Hematopoietic multipotent progenitor cell treated with erythropoietin and hydrocortisone succinate and interleukin-3 and kit ligand, for 6 days (in vitro differentiated cells): ENCODE data around the gene BTBD18.
"Not testable (repeated sequence)": the region's sequence is repeated elsewhere in the genome, so short reads cannot be mapped to it uniquely, and the experiment has no call there.

ENCODE experiments used
- DNase-seq: peaks from one replicate; pipeline ENCODE4 v3.0.0-alpha.2; 2015

BTBD18 gene

GRCh38 chr11:57728829-57729228, 22.8 kb downstream of the BTBD18 start:
- no peak for DNase-seq

- DNase-seq, result no peak
Observed at GRCh38 chr11:57727185-57727584, 24.4 kb downstream of the BTBD18 start.

- DNase-seq, result not testable (repeated sequence)
Observed at GRCh38 chr11:57716726-57717125, 34.9 kb downstream of the BTBD18 start.

DNA sequence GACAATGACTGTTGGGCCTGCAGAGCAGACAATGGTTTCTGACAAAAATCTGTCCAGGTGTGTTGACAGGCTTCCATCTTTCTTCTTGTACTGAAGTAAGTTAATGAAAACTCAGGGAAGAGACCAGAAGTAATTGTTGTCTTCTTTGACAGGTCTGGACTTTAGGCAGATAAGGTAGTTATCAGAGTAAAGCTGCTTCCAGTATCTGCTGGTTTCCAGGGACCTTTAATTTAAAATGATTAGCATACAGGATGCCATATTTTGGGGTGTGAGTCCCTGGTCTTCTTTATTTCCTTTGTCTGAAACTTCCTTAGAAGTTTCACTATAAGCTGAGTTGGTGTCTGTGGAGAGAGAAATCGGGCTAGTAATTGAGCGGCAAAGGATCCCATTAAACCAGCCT, 37.8 kb downstream of the BTBD18 start:
- DNase-seq, result peak; percentile 57

GRCh38 chr11:57712256-57713150, 39.1 kb downstream of the BTBD18 start, which contains the start of gene TMX2:
Gene TMX2 (plus strand): TSS chr11:57712593. CDS start chr11:57712619, 26 bp downstream.
- peak; percentile 100 for DNase-seq

GRCh38 chr11:57711414-57712255, 40.0 kb downstream of the BTBD18 start, which contains the start of gene MED19:
Gene MED19 (minus strand): TSS chr11:57712215. CDS start chr11:57712179, 36 bp downstream.
- DNase-seq, result peak; percentile 91

DNA sequence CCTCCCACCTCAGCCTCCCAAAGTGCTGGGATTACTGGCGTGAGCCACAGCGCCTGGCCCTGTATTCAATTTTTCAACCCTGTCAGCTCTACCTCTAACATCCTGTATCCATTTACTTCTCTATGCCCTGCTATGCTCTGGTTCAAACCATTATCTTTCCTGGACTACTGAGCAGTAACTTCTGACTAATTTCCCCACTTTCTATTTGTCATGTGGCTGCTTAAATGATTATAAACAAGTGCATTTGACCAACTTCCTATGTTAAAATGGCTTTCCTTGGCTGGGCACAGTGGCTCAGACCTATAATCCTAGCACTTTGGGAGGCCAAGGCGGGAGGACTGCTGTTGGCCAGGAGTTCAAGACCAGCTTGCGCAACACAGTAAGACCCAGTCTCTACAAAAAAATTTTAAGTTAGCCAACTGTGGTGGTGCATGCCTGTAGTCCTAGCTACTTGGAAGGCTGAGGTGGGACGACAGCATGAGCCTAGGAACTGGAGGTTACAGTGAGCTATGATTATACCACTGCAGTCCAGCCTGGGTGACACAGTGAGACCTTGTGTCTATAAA, 41.7 kb downstream of the BTBD18 start:
- DNase-seq, result no peak

DNA sequence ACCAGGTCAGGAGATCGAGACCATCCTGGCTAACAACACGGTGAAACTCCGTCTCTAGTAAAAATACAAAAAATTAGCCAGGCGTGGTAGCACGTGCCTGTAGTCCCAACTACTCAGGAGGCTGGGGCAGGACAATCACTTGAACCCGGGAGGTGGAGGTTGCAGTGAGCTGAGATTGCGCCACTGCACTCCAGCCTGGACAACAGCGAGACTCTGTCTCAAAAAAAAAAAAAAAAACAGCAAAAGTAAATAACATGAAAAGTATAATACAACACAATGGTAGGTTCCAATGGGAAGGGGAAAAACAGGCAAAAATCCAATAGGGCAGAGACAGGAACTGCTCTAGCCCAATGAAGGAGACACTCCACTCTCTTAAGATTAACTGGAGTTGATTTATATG, 46.2 kb downstream of the BTBD18 start:
- DNase-seq, result not testable (repeated sequence)

DNA sequence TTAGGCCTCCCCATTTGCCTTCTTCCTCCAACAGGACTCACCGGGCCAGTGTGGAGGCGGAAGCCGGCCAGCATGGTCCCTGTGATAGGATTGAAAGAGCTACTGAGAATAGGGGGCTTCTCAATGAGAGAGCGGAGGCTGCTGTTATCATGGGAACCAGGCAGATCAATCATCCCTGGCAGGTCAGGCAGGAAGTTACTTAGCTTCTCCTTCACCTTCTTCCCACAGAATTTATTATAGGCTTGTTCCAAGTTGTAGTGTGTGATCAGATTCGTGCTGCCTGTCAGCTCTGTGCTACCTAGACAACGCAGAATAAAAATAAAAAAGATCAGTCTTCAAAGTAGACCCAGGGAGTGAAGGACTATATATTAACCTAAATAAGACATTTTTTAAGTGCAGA, 46.7 kb downstream of the BTBD18 start:
- no peak for DNase-seq

DNA sequence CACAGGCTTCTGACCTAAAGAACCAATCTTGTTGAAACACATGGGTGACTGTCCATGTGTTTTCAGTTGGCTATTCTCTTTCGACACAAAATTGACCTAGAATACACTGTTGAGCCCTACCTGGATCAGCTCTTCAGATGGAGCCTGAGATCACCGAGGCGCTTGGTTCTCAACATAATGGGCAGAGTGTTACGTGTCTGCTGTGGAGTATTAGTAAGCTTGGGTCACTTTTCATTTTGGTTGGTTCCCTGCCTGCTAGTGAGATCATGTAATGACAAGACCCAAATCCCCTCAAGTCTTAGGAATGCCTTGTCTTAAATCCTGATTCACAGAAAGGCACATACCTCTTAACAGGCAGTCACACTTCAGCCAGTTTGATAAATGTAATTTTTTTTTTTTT, 48.3 kb downstream of the BTBD18 start:
- no peak for DNase-seq

DNA sequence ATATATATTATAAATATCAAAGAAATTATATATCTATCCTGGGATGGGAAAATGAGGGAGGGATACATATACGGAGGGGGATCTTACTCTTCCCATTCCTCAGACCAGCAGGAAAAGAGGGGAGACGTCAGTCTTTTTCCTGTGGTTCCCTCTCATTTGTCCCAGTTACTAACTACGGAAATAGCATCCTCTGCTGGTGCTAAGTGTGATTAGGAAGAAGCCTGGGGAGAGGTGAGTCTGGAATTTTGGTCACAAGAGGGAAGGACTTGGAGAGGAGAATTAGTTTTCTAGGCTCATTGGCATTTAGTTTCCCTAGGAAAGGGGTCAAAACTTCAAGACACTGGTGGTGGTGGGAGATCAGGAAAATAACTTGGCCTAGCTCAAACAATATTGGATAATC, 51.2 kb downstream of the BTBD18 start:
- DNase-seq, result no peak

DNA sequence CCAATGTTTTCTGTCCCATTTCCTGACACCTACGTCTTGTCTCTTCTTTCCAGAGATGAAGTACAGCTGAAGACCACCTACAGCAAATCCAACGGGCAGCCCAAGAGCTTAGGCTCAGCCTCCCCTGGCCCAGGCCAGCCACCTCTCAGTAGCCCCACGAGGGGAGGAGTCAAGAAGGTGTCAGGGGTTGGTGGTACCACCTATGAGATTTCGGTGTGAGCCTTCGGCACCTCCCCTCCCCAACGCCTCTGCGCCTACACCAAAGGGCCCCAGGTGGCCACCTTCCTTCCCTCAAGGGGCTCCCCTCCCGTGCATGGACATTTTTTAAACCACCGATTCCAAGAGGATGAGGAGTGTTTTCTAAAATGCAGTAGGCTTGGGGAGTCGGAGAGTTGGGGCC, 51.8 kb downstream of the BTBD18 start:
- DNase-seq, result no peak

DNA sequence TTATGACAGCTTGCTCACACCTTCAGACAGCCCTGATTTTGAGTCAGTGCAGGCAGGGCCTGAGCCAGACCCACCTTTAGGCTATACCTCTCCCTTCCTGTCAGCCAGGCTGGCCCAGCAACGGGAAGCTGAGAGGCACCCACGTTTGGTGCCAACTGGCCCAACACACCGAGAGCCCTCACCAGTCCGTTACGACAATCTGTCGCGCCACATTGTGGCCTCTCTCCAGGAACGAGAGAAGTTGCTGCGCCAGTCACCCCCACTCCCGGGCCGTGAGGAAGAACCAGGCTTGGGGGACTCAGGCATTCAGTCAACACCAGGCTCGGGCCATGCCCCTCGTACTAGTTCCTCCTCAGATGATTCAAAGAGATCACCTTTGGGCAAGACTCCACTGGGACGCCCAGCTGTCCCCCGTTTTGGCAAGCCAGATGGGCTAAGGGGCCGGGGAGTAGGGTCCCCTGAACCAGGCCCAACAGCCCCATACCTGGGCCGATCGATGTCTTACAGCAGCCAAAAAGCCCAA, 52.7 kb downstream of the BTBD18 start:
- DNase-seq, result no peak
